H1 (cell line): Measurements from ENCODE around the gene C15orf61. TPM values are rescaled to one million over a fixed set of nuclear protein-coding genes. Genes with fewer than 3 reads are reported as not detected.

Experiments
- CTCF ChIA-PET: fragments of 300-600 bp; sonication (Branson Sonifier 250); formaldehyde crosslinking; loops from one replicate; lab custom pipeline; 2021; ENCODE audit not compliant: partially characterized antibody; lab: Charles Lee
- POLR2A ChIA-PET: fragments of 300-600 bp; sonication (Branson Sonifier 250); formaldehyde crosslinking; loops from one replicate; lab custom pipeline; 2021; ENCODE audit warnings: inconsistent platforms; ENCODE audit not compliant: partially characterized antibody; lab: Charles Lee
- DNase-seq, 2 experiments: peaks; one replicate each; pipeline versions ENCODE4 v3.0.0 to v3.0.0-alpha.2; 2010 to 2022; ENCODE audit warnings: low spot score in 2 of 2, low read depth in 1 of 2, mixed read lengths in 1 of 2
- FAIRE-seq: peaks from 2 replicates; lab custom pipeline; 2011; peaks lifted over from hg19 to GRCh38; lab: Jason Lieb, UNC
- H2AFZ ChIP-seq: 2 replicates; pipeline ENCODE4 v1.8.1; 2012; ENCODE audit warnings: low read length, inconsistent platforms
- H2AK5ac ChIP-seq: 2 replicates; pipeline ENCODE4 v1.6.1; 2013; ENCODE audit warnings: low read depth, low read length
- H2BK120ac ChIP-seq: replicated peaks from 2 replicates; pipeline ENCODE3; 2013; ENCODE audit warnings: low read depth, low read length, inconsistent platforms
- H2BK12ac ChIP-seq: 2 replicates; pipeline ENCODE4 v1.6.1; 2013; ENCODE audit warnings: low read depth, low read length
- H2BK15ac ChIP-seq: 2 replicates; pipeline ENCODE4 v1.6.1; 2013; ENCODE audit warnings: low read length
- H2BK20ac ChIP-seq: 2 replicates; pipeline ENCODE4 v1.6.1; 2013; ENCODE audit warnings: low read length
- H2BK5ac ChIP-seq: 2 replicates; pipeline ENCODE4 v1.6.1; 2013; ENCODE audit warnings: low read depth, low read length
- H3K14ac ChIP-seq: 2 replicates; pipeline ENCODE4 v1.6.1; 2013; ENCODE audit warnings: inconsistent platforms; ENCODE audit not compliant: insufficient read length
- H3K18ac ChIP-seq: 2 replicates; pipeline ENCODE4 v1.6.1; 2013; ENCODE audit warnings: low read length; ENCODE audit errors: extremely low read depth
- H3K23ac ChIP-seq: 2 replicates; pipeline ENCODE4 v1.6.1; 2013; ENCODE audit warnings: inconsistent platforms; ENCODE audit not compliant: insufficient read length
- H3K23me2 ChIP-seq: 2 replicates; pipeline ENCODE4 v1.6.1; 2013; ENCODE audit warnings: low read depth, low read length
- H3K27ac ChIP-seq: 2 replicates; pipeline ENCODE4 v1.6.1; 2011; ENCODE audit warnings: low read depth, low read length, inconsistent platforms
- H3K27me3 ChIP-seq, 4 experiments: replicated peaks in 1 of 4; 1 replicate in 1 of 4; 2 replicates in 3 of 4; pipeline versions ENCODE4 v1.6.1 to v1.8.1; 2011 to 2013; ENCODE audit warnings: low read length in 3 of 4, mild to moderate bottlenecking in 3 of 4, inconsistent platforms in 2 of 4, mixed read lengths in 2 of 4, moderate library complexity in 1 of 4; ENCODE audit not compliant: control insufficient read depth in 3 of 4, insufficient read depth in 3 of 4; ENCODE audit errors: extremely low read depth in 1 of 4
- H3K36me3 ChIP-seq, 4 experiments: 2 replicates each; pipeline versions ENCODE4 v1.6.1 to v1.8.1; 2011 to 2013; ENCODE audit warnings: mild to moderate bottlenecking in 4 of 4, low read length in 3 of 4, moderate library complexity in 2 of 4, control low read depth in 1 of 4, inconsistent platforms in 1 of 4; ENCODE audit not compliant: insufficient read depth in 4 of 4, control insufficient read depth in 2 of 4
- H3K4ac ChIP-seq: replicated peaks from 2 replicates; pipeline ENCODE3; 2013; ENCODE audit warnings: low read length, low read depth, mixed read lengths, inconsistent platforms; ENCODE audit not compliant: insufficient read length
- H3K4me1 ChIP-seq, 4 experiments: replicated peaks in 1 of 4; 1 replicate in 1 of 4; 2 replicates in 3 of 4; pipeline versions ENCODE4 v1.6.1 to v1.8.1; 2011 to 2013; ENCODE audit warnings: low read length in 3 of 4, inconsistent platforms in 2 of 4, mixed read lengths in 1 of 4; ENCODE audit not compliant: insufficient read depth in 4 of 4, control insufficient read depth in 3 of 4
- H3K4me2 ChIP-seq, 2 experiments: 2 replicates each; pipeline versions ENCODE4 v1.6.1 to v1.8.1; 2011 to 2013; ENCODE audit warnings: low read depth in 2 of 2, low read length in 2 of 2, control low read depth in 1 of 2, inconsistent platforms in 1 of 2, mild to moderate bottlenecking in 1 of 2; ENCODE audit not compliant: insufficient read depth in 1 of 2
- H3K4me3 ChIP-seq, 4 experiments: fragments of 200-600, 300-600 bp in 1 of 4; sonication (generic), shearing (Covaris generic), sonication (Bioruptor Twin) in 1 of 4; 2 replicates each; pipeline versions ENCODE4 v1.5.1 to v1.8.1; 2011 to 2016; ENCODE audit warnings: low read length in 4 of 4, low read depth in 3 of 4, control low read depth in 2 of 4, inconsistent platforms in 2 of 4, mild to moderate bottlenecking in 2 of 4, mixed read lengths in 1 of 4, moderate library complexity in 1 of 4; ENCODE audit not compliant: insufficient read depth in 2 of 4; ENCODE audit errors: extremely low read depth in 1 of 4
- H3K56ac ChIP-seq: replicated peaks from 2 replicates; pipeline ENCODE3; 2013; ENCODE audit warnings: low read depth, mild to moderate bottlenecking, mixed read lengths, low read length, inconsistent platforms; ENCODE audit not compliant: insufficient read length
- H3K79me1 ChIP-seq: 2 replicates; pipeline ENCODE4 v1.6.1; 2013; ENCODE audit warnings: low read depth, low read length, control low read depth
- H3K79me2 ChIP-seq, 2 experiments: 2 replicates each; pipeline versions ENCODE4 v1.6.1 to v1.8.1; 2012 to 2013; ENCODE audit warnings: low read length in 2 of 2, mild to moderate bottlenecking in 2 of 2, inconsistent platforms in 1 of 2; ENCODE audit not compliant: insufficient read depth in 2 of 2, control insufficient read depth in 1 of 2
- H3K9ac ChIP-seq, 4 experiments: replicated peaks in 1 of 4; 1 replicate in 1 of 4; 2 replicates in 3 of 4; pipeline versions ENCODE4 v1.6.1 to v1.8.1; 2011 to 2013; ENCODE audit warnings: low read depth in 3 of 4, low read length in 3 of 4, control low read depth in 2 of 4, mild to moderate bottlenecking in 2 of 4, moderate library complexity in 2 of 4, inconsistent platforms in 1 of 4; ENCODE audit errors: extremely low read depth in 1 of 4
- H3K9me3 ChIP-seq, 2 experiments: 2 replicates each; pipeline versions ENCODE4 v1.6.1 to v1.8.1; 2012 to 2013; ENCODE audit warnings: mild to moderate bottlenecking in 2 of 2, moderate library complexity in 2 of 2, control low read depth in 1 of 2, inconsistent platforms in 1 of 2, low read depth in 1 of 2, low read length in 1 of 2, mixed read lengths in 1 of 2; ENCODE audit not compliant: insufficient read depth in 2 of 2
- H4K20me1 ChIP-seq, 2 experiments: replicated peaks in 1 of 2; 2 replicates each; pipeline versions ENCODE3 to v1.8.1; 2011 to 2013; ENCODE audit warnings: inconsistent platforms in 2 of 2, low read length in 2 of 2, mild to moderate bottlenecking in 1 of 2; ENCODE audit not compliant: insufficient read depth in 2 of 2, control insufficient read depth in 1 of 2
- H4K5ac ChIP-seq: 2 replicates; pipeline ENCODE4 v1.6.1; 2013; ENCODE audit warnings: low read length, low read depth, mixed read lengths, inconsistent platforms; ENCODE audit not compliant: insufficient read length
- H4K8ac ChIP-seq: 2 replicates; pipeline ENCODE4 v1.8.0; 2013; ENCODE audit warnings: mild to moderate bottlenecking, moderate library complexity, low read length, inconsistent platforms; ENCODE audit not compliant: insufficient read depth; ENCODE audit errors: extremely low read depth
- H4K91ac ChIP-seq: replicated peaks from 2 replicates; pipeline ENCODE3; 2013; ENCODE audit warnings: low read length, mixed read lengths, inconsistent platforms; ENCODE audit not compliant: insufficient read length
- ASH2L ChIP-seq: fragments of 200-600, 300-600 bp; sonication (generic); IDR thresholded peaks from one replicate; pipeline ENCODE4 v1.7.1; 2017; ENCODE audit warnings: low read length
- BACH1 ChIP-seq: IDR thresholded peaks from 2 replicates; pipeline ENCODE4 v1.6.1; 2012; ENCODE audit warnings: low read length, improper control_type of control experiment
- BRCA1 ChIP-seq: IDR thresholded peaks from 2 replicates; pipeline ENCODE4 v1.6.1; 2012; ENCODE audit warnings: low read depth, low read length, improper control_type of control experiment
- CBX5 ChIP-seq: fragments of 300-800, 300-1000 bp; sonication (generic); IDR thresholded peaks from 2 replicates; pipeline ENCODE4 v1.7.1; 2016; ENCODE audit warnings: antibody characterized with exemption, low read length, low read depth
- CHD2 ChIP-seq: IDR thresholded peaks from 2 replicates; pipeline ENCODE4 v1.6.1; 2012; ENCODE audit warnings: low read length, improper control_type of control experiment
- HDAC6 ChIP-seq: IDR thresholded peaks from one replicate; pipeline ENCODE4 v1.7.1; 2012; ENCODE audit warnings: low read depth, mild to moderate bottlenecking, inconsistent platforms, low read length, moderate library complexity
- PHF8 ChIP-seq: fragments of 200-600 bp; sonication (generic); conservative IDR thresholded peaks from 2 replicates; pipeline ENCODE4 v1.7.1; 2012; ENCODE audit warnings: low read depth, mild to moderate bottlenecking, inconsistent platforms, low read length, moderate library complexity
- SP1 ChIP-seq: IDR thresholded peaks from 2 replicates; pipeline ENCODE4 v1.6.1; 2011; ENCODE audit warnings: low read depth, low read length
- SP2 ChIP-seq: IDR thresholded peaks from 2 replicates; pipeline ENCODE4 v1.6.1; 2012; ENCODE audit warnings: mild to moderate bottlenecking, low read length, inconsistent platforms
- SP4 ChIP-seq: IDR thresholded peaks from 2 replicates; pipeline ENCODE4 v1.6.1; 2012; ENCODE audit warnings: low read length, inconsistent platforms
- WGBS, 2 experiments: shearing (Covaris generic) in 1 of 2; methylation state at CpG; one replicate each; pipeline versions ENCODE4 v1.1.6 to v1.1.7; 2013 to 2015; ENCODE audit warnings: low lambda C conversion rate in 2 of 2, mixed read lengths in 2 of 2, inconsistent platforms in 1 of 2, low coverage in 1 of 2, missing lambda C conversion rate in 1 of 2; ENCODE audit not compliant: insufficient replicate concordance in 2 of 2, insufficient coverage in 1 of 2, insufficient read length in 1 of 2; ENCODE audit errors: extremely low coverage in 1 of 2, missing lambda C conversion rate in 1 of 2; 5-methylcytosine and 5-hydroxymethylcytosine counted together
- polyA plus RNA-seq, 7 experiments: library from polyadenylated mRNA; depleted of rRNA in 3 of 7; stranded (reverse) in 5 of 7; unstranded in 2 of 7; fragments of >200 nt in 5 of 7; fragments of 200-250 nt in 2 of 7; gene quantifications; 1 replicate in 5 of 7; 2 replicates in 1 of 7; 4 replicates in 1 of 7; pipeline versions ENCODE4 v1.2.1 to v1.2.3, GENCODE V29; 2011 to 2013; ENCODE audit warnings: missing spikeins in 2 of 7, mixed read lengths in 2 of 7
- total RNA-seq: library from RNA; stranded (reverse); fragmentation: NEBNext Ultra II Directional; extraction: Animal tissue kit (Norgen Biotek cat#: 25700); gene quantifications from 2 replicates; pipeline ENCODE4 v1.2.1, GENCODE V29; 2021
- TF ChIP-seq, protein P1 (sequence below), 3 experiments: IDR thresholded peaks; 1 replicate in 2 of 3; 2 replicates in 1 of 3; pipeline versions ENCODE4 v1.5.1 to v1.6.1; 2011; ENCODE audit warnings: low read length in 3 of 3, mild to moderate bottlenecking in 3 of 3, inconsistent platforms in 2 of 3, low read depth in 1 of 3, moderate library complexity in 1 of 3; ENCODE audit not compliant: insufficient read depth in 1 of 3; ENCODE audit errors: control extremely low read depth in 1 of 3

C15orf61 gene
- total and polyA plus RNA-seq, 2 of the 8 experiments (the other 6 are each of a cell fraction or from before 2014, with no cell fraction given) = 1.7 to 2.0 TPM

- H3K27ac ChIP-seq = no peak overlapping the region
- H3K4me1 ChIP-seq = no peaks in the 10 kb centered on the region
- no peak overlapping the region for H3K23ac ChIP-seq
- H3K18ac ChIP-seq = no peak overlapping the region
- H3K4me3 ChIP-seq = no peak overlapping the region
- POLR2A ChIA-PET = no interaction called here
- CTCF ChIA-PET = no interaction called here
- no peaks in the 10 kb centered on the region for H3K9me3 ChIP-seq
- no peaks in the 10 kb centered on the region for H3K36me3 ChIP-seq
- no peak overlapping the region for H3K14ac ChIP-seq
- H4K91ac ChIP-seq = no peak overlapping the region
- no peaks in the 10 kb centered on the region for H3K79me2 ChIP-seq
- H3K23me2 ChIP-seq = no peaks in the 10 kb centered on the region
- H2AK5ac ChIP-seq = no peak overlapping the region
- H2BK15ac ChIP-seq = no peak overlapping the region
- DNase-seq = no peak
- FAIRE-seq = no peak
- H3K9ac ChIP-seq = no peak overlapping the region
- H2BK20ac ChIP-seq = no peak overlapping the region
- no peak overlapping the region for H2AFZ ChIP-seq
- no peak overlapping the region for H3K4me2 ChIP-seq
- H2BK5ac ChIP-seq = no peak overlapping the region
- H3K4ac ChIP-seq = no peak overlapping the region
- no peak overlapping the region for H2BK12ac ChIP-seq
- H4K20me1 ChIP-seq = no peaks in the 10 kb centered on the region
- H4K8ac ChIP-seq = no peak overlapping the region
- H2BK120ac ChIP-seq = no peak overlapping the region
- no peak overlapping the region for H3K56ac ChIP-seq
- H4K5ac ChIP-seq = no peak overlapping the region
- no peaks in the 10 kb centered on the region for H3K27me3 ChIP-seq
- 98% methylated on average over 4 of the region's 4 CpGs; no CpG with 5 or more reads in 1 of the 2 experiments for WGBS, 2 experiments
- no peak for TF ChIP-seq CBX5
- no peak for TF ChIP-seq SP4
- TF ChIP-seq BRCA1 = no peak
- TF ChIP-seq CHD2 = no peak
- no peak for TF ChIP-seq HDAC6
- no peak for TF ChIP-seq ASH2L
- TF ChIP-seq, protein P1, sequence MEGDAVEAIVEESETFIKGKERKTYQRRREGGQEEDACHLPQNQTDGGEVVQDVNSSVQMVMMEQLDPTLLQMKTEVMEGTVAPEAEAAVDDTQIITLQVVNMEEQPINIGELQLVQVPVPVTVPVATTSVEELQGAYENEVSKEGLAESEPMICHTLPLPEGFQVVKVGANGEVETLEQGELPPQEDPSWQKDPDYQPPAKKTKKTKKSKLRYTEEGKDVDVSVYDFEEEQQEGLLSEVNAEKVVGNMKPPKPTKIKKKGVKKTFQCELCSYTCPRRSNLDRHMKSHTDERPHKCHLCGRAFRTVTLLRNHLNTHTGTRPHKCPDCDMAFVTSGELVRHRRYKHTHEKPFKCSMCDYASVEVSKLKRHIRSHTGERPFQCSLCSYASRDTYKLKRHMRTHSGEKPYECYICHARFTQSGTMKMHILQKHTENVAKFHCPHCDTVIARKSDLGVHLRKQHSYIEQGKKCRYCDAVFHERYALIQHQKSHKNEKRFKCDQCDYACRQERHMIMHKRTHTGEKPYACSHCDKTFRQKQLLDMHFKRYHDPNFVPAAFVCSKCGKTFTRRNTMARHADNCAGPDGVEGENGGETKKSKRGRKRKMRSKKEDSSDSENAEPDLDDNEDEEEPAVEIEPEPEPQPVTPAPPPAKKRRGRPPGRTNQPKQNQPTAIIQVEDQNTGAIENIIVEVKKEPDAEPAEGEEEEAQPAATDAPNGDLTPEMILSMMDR (IDR thresholded peaks at IDR 0.05; ENCODE audit: control extremely low read depth in 1 of 3, insufficient read depth in 1 of 3, low read depth in 1 of 3, low read length in 3 of 3) = no peak
- TF ChIP-seq SP1 = no peak
- TF ChIP-seq BACH1 = no peak
- no peak for TF ChIP-seq SP2
- no peak for TF ChIP-seq PHF8
- TF ChIP-seq, all 59 proteins: peak for 0
- H3K79me1 ChIP-seq = no peaks in the 10 kb centered on the region
These were observed 11.0 kb upstream of the C15orf61 start for GRCh38 chr15:67509918-67510317.
